Hematopoietic multipotent progenitor cell treated with erythropoietin and hydrocortisone succinate and interleukin-3 and kit ligand, for 4 days (in vitro differentiated cells): Measurements from ENCODE around the gene FBXL5.

Experiments
- DNase-seq: peaks from one replicate; pipeline ENCODE4 v3.0.0-alpha.2; 2015

Gene FBXL5, protein sequence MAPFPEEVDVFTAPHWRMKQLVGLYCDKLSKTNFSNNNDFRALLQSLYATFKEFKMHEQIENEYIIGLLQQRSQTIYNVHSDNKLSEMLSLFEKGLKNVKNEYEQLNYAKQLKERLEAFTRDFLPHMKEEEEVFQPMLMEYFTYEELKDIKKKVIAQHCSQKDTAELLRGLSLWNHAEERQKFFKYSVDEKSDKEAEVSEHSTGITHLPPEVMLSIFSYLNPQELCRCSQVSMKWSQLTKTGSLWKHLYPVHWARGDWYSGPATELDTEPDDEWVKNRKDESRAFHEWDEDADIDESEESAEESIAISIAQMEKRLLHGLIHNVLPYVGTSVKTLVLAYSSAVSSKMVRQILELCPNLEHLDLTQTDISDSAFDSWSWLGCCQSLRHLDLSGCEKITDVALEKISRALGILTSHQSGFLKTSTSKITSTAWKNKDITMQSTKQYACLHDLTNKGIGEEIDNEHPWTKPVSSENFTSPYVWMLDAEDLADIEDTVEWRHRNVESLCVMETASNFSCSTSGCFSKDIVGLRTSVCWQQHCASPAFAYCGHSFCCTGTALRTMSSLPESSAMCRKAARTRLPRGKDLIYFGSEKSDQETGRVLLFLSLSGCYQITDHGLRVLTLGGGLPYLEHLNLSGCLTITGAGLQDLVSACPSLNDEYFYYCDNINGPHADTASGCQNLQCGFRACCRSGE

DNA sequence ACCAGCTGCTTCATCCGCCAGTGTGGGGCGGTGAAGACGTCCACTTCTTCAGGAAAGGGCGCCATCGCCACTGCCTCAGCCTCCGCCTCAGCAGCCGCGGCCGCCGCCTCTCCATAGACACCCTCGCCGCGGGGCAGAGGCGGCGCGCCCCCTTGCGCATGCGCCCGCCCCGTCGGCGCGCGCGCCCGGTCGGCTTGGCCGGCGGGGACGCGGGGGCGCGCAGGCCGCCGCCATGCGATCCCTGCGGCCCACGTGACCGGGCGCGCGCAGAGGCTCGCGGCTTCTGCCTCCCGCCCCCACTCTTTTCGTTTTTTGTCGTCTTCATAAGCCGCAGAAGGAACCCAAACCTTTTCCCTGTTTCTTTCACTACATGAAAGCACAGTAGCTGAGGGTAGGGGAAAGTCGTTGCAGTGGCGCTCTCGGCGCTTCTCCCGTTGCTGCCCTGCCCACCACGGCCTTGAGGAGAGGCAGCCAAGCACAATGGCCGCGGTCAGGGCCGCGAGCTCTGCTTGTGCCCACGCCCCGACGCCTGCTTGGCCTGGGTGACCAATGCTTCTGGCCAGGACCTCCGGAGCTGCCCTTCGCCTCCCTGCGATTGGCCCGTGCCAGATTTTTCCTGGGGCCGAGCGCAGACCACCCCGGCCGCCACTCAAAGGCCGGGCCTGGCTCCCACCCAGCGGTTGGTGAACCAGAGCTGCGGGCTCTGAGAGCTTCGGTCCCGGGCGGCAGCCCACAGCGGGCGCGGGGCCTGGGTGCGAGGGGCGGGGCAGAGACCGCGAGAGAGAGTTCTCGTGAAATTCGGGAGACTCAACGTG, at the start of gene FBXL5:
Gene FBXL5 (minus strand): TSS at position 135 of the 815 bp plus-strand sequence. CDS start 70 bp downstream, at position 65.
- DNase-seq = peak; percentile 94

DNA sequence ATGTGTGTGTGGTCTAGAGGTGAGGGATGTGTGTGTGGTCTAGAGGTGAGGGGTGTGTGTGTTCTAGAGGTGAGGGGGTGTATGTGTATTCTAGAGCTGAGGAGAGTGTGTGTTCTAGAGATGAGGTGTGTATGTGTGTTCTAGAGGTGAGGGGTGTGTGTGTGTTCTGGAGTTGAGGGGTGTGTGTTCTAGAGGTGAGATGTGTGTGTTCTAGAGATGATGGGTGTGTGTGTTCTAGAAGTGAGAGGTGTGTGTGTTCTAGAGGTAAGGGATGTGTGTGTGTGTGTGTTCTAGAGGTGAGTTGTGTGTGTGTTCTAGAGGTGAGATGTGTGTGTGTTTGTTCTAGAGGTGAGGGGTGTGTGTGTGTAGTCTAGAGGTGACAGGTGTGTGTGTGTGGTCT, 49.0 kb upstream of the FBXL5 start:
- DNase-seq = no peak

DNA sequence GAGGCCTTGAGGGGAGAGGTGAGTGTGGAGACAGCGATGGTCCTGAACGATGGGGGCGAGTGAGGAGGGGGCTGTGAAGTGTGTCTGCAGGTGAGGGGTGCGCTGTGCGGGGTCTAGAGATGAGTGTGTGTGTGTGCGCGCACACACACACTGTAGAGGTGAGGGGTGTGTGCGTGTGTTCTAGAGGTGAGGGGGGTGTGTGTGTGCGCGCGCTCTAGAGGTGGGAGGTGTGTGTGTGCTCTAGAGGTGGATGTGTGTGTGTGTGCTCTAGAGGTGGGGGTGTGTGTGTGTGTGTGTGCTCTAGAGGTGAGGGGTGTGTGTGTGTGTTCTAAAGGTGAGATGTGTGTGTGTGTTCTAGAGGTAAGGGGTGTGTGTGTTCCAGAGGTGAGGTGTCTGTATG, 48.3 kb upstream of the FBXL5 start:
- DNase-seq = no peak

DNA sequence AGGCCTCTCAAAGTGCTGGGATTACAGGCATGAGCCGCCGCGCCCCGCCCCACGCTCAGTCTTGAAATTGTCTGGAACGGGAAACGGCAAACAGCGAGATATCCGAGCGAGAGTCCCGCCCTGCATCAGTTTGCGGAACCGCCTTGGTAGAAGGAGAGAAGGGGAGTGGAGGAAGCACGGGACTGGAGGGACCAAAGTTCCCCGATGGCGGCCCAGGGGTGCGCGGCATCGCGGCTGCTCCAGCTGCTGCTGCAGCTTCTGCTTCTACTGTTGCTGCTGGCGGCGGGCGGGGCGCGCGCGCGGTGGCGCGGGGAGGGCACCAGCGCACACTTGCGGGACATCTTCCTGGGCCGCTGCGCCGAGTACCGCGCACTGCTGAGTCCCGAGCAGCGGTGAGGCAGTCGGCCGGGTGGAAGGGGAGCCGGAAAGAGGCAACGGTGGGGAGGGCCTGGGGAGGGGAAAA, 47.8 kb upstream of the FBXL5 start, which contains the start of gene BST1:
Gene BST1 (plus strand): TSS at position 125 of the 463 bp plus-strand sequence. CDS start 80 bp downstream, at position 205.
- peak; percentile 89 for DNase-seq

DNA sequence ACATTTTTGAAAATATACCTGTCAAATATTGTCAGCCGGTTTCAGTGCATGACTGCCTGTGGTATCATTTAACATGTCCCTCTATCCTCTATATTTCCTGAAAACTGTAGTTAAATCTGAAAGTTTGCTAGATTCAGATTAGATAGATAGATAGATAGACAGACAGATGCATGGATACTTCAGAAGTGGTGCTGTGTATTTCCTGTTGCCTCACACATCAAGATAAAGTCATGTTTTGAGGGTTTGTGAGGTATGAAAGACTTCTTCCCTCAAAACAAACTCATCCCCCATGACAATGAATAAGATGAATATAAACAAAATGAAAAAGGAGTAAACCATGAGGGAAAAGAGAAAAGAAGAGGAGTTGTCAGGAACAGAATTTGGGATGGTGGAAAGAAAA, 41.7 kb upstream of the FBXL5 start:
- DNase-seq = peak; percentile 40

DNA sequence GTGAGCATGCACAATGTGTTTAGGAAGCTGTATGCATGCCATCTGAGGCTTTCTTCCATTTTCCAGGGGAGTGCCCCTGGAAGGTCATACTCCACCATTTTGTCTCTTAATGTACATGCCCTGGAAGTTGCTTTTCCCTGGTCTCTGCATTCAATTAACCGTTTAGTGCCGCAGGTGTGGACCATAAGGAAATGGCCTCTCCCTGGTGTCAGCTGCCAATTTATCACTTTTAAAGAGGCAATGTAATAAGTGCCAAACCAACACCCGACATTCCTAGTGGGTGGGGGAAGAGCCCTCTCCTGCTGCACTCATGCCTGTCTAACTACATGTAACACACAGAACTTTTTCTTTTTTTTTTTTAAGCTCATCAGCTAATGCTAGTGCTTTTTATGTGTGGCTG, 40.6 kb upstream of the FBXL5 start:
- DNase-seq = no peak

DNA sequence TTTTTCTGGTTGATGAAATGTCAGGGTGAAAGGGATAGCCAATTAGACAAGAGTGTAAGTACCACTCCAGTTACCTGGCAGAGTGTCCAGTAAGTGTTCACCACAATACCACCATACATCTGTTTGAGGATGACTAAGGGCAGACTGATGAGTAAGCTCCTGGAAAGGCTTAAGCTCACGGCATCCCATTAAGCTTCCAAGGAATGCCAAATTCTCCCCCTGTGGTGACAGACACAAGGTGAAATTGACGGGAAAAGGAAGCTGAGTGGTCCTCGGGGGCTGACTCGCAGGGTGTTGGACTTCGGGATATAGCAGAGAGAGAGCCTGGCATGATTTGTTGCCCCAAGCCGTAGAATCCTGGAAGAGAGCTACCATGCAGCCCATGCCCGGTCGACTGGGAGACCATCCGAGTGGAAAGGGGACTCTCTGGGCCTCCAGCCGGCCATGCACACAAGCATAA, 40.1 kb upstream of the FBXL5 start:
- DNase-seq = no peak

DNA sequence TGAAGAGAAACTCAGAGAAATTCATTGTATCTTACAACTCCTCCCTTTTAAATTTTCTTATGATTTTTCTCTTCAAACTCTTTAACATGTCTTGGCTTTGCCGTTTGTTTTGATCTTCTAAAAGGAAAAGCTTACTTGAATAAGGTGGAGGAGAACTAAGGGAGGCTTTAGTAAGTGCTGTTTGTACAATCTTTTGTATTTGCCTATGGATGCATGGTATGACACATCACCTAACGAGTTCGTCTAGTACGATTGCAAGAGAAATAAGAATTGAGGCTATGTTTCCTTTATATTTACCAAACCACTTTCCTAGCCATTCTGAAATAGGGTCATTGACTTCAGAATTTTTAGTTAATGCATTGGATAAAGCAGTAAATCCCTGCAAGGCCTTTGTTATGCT, 39.3 kb upstream of the FBXL5 start:
- DNase-seq = no peak

DNA sequence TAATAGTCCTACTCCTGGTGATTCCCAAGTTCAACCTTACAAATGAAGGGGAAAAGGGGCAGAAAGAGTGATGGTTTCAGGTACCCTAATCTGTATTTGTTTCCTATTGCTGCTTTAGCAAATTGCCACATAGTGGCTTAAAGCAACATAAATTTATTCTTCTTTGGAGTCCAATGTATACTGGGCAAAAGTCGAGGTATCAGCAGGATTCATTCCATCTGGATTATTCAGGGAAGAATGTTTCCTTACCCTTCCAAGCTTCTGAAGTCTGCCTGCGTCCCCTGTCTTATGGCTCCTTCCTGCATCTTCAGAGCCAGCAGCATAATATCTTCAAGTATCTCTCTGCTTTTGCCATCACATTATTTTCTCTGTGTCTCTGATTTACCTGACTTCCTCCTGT, 37.4 kb upstream of the FBXL5 start:
- no peak for DNase-seq

DNA sequence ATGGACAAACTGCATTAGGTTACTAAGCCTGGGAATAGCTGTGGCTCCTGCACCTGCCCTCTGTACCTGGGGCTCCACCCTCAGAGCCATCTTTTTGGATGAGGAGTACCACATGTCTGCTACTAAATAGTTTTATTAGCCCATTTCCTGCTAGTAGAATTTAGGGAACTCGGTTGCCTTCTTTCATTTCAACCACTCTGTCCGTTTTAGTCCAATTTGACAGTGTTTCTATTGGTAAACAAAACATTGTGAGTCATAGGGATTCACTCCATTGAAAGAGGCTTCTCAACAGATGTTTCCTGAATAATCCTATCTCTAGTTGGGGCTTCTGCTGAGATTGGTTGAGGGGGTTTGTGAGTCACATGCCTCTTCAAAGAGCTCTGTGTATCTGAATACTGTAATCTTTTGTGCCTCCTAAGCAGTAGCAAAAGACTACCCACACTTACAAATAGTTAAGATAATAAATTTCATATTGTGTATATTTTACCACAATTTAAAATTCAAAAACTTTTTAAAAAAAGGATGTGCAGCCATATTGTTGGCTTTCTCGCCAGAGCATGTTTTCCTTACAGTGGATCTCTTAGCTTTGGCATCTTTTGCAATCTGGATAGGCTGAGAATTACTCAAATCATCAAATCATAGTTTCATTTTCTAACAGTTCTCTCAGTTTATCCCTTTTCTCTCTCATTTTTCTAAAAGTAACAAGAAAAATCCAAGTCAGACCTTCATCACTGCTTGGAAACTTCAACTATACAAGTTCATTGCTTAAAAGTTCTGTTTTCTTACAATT, 36.4 kb upstream of the FBXL5 start:
- peak; percentile 32 for DNase-seq

DNA sequence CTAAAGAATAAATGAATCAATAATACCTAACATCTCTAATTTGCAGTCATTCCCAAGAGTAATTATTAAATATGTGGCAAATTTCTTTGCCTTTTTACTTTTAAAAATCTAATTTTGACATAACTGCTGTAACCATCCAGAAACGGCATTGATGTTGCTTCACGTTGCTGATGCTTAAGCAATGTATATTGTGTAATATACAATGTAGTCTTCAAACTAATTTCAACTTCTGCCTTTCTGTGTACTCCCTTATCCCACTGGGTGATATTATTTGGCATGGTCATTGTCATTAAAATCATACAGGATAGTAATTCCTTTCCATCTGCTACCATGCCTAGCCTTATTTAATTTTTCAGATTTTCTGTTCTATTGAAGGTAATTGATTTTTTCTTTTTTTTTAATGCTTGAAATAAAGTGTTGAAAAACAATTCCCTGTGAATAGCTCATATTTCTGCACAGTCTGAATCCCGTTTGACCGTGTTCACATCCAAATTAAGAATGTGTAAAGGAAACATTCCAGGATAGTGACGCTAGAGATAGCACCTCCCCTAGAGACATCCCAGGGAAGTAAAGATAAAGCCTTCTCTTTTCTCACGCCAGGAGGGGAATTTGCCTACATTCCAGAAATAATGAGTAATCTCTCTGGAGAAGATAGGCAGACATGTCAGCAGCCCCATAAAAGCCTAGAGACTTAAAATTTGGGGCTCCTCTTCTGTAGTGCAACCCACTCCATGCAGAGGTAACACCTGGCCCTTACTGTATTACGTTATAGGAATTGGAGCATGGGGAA, 35.1 kb upstream of the FBXL5 start:
- DNase-seq = peak; percentile 65

DNA sequence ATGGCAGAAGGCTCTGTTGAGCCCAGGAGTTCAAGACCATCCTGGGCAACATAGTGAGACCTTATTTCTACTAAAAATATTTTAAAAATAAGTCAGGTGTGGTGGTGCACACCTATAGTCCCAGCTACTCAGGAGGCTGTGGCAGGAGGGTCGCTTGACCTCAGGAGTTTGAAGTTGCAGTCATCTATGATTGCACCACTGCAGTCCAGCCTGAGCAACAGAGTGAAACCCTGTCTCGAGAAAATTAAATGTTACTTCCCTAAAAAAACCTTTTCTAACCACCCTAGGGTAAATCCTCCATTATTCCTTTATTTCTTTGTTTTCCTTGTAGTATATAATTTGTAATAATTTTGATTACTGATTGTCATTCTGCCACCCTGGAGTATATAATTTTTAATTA, 34.4 kb upstream of the FBXL5 start:
- DNase-seq = peak; percentile 60

DNA sequence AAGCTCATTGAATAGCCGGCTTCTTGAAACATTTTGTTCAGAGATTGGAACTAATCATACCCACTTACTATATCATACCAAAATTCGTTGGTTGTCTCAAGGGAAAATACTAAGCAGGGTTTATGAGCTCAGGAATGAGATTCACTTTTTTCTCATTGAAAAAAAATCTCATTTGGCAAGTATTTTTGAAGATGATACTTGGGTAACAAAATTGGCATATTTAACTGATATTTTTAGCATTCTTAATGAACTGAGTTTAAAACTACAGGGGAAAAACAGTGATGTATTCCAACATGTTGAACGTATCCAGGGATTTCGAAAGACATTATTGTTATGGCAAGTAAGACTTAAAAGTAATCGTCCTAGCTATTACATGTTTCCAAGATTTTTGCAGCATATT, 32.9 kb upstream of the FBXL5 start:
- DNase-seq = no peak

DNA sequence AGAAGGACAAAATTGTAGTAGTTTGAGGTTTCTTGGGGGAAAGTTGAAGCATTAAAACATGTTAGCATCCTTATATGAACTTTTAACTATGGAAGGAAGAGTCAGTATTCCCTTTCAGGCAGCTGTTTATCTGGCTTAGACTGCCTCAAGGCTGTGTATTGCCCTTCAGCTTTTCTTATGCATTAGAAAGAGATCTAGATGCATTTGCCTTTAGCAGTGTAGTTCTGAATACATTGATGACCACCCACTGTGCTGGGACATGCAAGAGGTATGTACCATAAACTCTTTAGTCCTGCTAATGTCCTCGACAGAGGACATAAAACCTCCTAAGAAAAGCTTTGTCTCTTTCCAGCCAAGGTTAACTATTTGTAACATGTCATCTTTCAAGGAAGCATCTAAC, 29.3 kb upstream of the FBXL5 start:
- DNase-seq = no peak

DNA sequence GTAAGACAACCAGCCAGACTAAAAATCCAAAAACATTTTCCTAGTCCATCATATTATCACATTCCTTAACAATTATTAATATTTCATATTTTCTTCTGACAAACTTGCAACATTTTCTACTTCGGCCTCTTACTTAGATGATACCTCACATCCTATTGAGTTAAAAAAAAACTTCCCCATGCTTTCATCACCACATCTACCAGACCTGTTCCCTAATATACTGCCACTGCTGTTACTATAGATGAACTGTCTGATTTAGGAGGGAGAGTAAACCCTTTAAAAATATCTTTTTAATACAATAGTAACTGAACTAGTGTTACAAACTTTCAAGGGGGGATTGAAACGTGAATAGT, 28.0 kb upstream of the FBXL5 start:
- DNase-seq = peak; percentile 35

DNA sequence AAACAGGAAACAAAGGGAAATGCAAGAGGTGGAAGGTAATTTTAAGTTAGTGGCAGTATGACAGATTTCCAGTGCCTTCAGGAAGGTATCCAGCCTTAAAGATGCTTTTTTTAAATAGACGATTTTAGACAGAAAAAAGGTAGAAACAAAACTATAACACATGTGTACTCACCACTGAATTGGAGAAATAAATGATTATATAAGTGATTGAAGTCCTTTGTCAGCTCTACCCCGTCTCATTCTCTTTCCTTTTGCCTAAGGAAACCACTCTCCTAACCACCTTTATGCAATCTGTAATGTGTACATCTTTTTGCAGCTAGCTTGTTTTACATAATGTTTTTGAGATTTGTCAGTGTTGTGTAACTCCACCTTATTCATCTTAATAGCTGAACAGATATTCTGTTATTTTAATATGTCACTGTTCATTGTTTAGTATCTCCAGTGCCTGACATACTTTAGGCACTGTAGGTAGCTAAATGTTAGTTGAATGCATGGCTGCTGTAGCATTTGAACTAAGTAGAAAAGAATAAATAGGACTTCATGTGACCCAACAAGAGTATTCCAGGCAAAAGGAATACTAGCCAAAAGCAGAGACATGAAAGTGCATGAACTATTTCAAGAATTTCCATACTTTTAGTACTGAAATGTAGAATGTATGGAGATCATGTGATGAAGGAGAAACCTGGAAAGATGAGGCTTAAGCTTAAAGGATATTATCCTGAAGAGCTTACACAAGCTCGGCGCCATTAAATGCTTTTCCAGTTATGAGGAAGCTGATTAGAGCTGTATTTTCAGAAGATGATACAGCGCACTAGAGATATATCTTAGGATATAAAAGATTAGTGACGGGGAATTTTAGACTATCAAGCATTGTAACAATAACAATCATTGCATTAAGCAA, 27.3 kb upstream of the FBXL5 start:
- peak; percentile 50 for DNase-seq

DNA sequence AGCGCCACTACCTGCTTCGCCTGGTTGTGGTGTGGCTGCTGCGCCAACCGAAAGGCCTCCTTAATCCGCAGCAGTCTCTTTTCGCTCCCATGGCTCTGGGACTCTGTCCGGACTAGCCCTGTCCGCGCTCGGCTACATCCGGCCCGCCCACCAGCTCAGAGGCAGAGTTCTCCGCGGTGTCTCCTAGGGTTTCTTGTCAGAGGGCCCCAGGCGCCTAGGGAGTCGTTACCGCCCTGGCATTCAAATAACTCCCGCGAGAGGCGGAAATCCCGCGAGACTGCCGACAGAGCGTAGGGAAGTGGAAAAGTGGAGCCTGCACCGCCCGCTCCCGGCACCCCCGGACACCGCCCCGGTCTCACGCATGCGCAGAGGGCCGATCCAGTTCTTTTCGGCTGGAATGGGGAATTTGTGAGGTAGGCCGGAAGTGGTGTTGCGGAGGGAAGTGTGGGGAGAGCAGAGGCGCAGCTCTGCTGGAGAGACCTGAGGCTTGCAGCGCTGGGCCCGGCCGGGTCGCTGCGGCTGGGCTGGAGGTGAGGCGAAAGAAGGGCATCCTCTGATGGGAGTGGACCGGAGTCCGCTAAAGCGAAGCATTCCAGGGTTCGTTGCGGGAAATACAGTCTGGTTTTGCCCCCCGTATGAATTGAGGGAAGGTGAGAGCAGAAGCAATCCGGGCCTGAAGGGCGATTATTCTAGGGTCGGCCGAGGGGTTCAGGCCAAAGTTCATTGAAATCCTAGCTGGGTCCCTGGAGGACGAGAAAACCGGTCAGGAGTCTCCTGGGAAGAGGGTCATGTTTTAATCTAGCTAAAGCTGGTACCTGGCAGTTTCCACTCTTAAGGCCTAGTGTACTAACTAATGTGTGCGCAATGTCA, 26.4 kb upstream of the FBXL5 start, which contains the start of gene FAM200B:
Gene FAM200B (plus strand): TSS at position 456 of the 870 bp plus-strand sequence. CDS start 5,151 bp downstream, outside the sequence.
- peak; percentile 99 for DNase-seq

DNA sequence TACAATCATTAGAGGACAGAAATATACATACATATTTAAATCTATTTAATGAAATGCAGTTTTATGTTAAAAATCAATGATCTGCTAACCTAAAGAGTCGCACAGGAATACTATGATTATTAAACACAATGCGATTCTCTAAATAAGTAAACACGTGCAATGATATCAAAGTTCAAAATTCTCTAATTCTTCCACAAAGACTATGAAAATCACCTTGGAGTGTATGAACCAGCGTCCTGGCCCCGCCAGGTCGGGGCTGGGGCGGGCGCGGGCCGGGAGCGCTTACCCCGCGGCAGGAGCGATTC, 25.9 kb upstream of the FBXL5 start:
- no peak for DNase-seq

DNA sequence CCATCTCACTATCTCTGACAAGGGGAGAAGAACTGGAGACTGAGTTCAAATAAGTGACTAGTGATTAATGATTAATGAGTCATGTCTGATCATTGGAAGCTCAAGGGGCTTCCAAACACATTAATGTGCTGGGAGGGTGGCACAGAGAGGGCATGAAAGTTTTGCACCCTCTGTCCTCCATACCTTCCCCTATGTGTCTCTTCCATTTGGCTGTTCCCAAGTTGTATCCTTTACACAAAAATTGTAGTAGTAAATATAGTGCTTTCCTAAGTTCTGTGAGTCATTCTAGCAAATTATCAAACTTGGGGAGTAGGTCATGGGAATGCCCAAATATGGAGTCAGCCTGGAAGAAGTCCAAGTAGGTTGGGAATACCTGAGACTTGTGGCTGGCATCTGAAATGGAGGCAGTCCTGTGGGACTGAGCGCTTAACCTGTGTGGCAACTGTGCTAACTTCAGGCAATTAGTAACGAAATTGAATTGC, 22.4 kb upstream of the FBXL5 start:
- no peak for DNase-seq
